Naive B cell (primary cell): ENCODE results near the gene FSCN2. TPM values are rescaled to one million over a fixed set of nuclear protein-coding genes. Genes with fewer than 3 reads are reported as not detected.

ENCODE experiments used
- ATAC-seq, 2 donors: fragments of 150-1000 bp; cut with Tn5 transposase; 2 replicates each; pipeline ENCODE4 v1.10.0; 2021; ENCODE audit warnings: low read depth in 2 of 2, mild to moderate bottlenecking in 2 of 2, moderate library complexity in 2 of 2
- DNase-seq: peaks from one replicate; pipeline ENCODE4 v3.0.0; 2022
- H3K27ac Mint-ChIP-seq, 6 donors: one replicate each; pipeline ENCODE4 v1.8.0; 2020 to 2022; ENCODE audit warnings: mild to moderate bottlenecking in 6 of 6, mixed read lengths in 6 of 6, moderate library complexity in 5 of 6, inconsistent platforms in 2 of 6
- H3K27me3 Mint-ChIP-seq, 3 donors: one replicate each; pipeline ENCODE4 v1.8.0; 2021 to 2022; ENCODE audit warnings: mixed read lengths in 3 of 3, mild to moderate bottlenecking in 1 of 3
- H3K36me3 Mint-ChIP-seq, 2 donors: one replicate each; pipeline ENCODE4 v1.8.0; 2020 to 2022; ENCODE audit warnings: mixed read lengths in 2 of 2, inconsistent platforms in 1 of 2, mild to moderate bottlenecking in 1 of 2
- H3K4me1 Mint-ChIP-seq, 3 donors: one replicate each; pipeline ENCODE4 v1.8.0; 2020 to 2022; ENCODE audit warnings: mixed read lengths in 3 of 3, inconsistent platforms in 1 of 3, mild to moderate bottlenecking in 1 of 3, moderate library complexity in 1 of 3
- H3K4me3 Mint-ChIP-seq, 8 donors: one replicate each; pipeline ENCODE4 v1.8.0; 2020 to 2022; ENCODE audit warnings: mild to moderate bottlenecking in 8 of 8, mixed read lengths in 8 of 8, moderate library complexity in 8 of 8, inconsistent platforms in 2 of 8
- H3K9me3 Mint-ChIP-seq, 7 donors: one replicate each; pipeline ENCODE4 v1.8.0; 2020 to 2022; ENCODE audit warnings: mixed read lengths in 7 of 7, mild to moderate bottlenecking in 5 of 7, inconsistent platforms in 2 of 7, moderate library complexity in 1 of 7
- polyA plus RNA-seq, 6 donors: library from polyadenylated mRNA; unstranded; fragments of 300-500 nt; fragmentation: Illumina TruSeq; gene quantifications; one replicate each; pipeline ENCODE4 v1.2.3, GENCODE V29; 2021; ENCODE audit warnings: low read depth in 6 of 6

FSCN2 gene
- polyA plus RNA-seq, 6 donors from 2014 or later = 0.17 to 0.59 (median 0.39) TPM; not detected in 1

- no peak for ATAC-seq
- peaks cover 12 to 44% (median 41%) of the 10 kb centered on the region in 3 donors for H3K4me1 Mint-ChIP-seq
- H3K36me3 Mint-ChIP-seq = no peaks in the 10 kb centered on the region
- H3K9me3 Mint-ChIP-seq = no peaks in the 10 kb centered on the region
- no peaks in the 10 kb centered on the region for H3K27me3 Mint-ChIP-seq
- peak overlapping the region in 3 of 6 donors; percentile 95 to 99 (median 96) for H3K27ac Mint-ChIP-seq
- H3K4me3 Mint-ChIP-seq = peak overlapping the region; percentile 93 to 97 (median 96)
- no peak for DNase-seq
These were observed 9.3 kb upstream of the FSCN2 start for GRCh38 chr17:81518785-81519283.

GRCh38 chr17:81519284-81520020 is 8.7 kb upstream of the FSCN2 start:
- H3K27me3 Mint-ChIP-seq = no peaks in the 10 kb centered on the region
- H3K4me3 Mint-ChIP-seq = peak overlapping the region; percentile 58 to 96 (median 84)
- peak overlapping the region in 3 of 6 donors; percentile 38 to 76 (median 60) for H3K27ac Mint-ChIP-seq
- no peaks in the 10 kb centered on the region for H3K9me3 Mint-ChIP-seq
- H3K4me1 Mint-ChIP-seq = peaks cover 12 to 44% (median 41%) of the 10 kb centered on the region in 3 donors
- H3K36me3 Mint-ChIP-seq = no peaks in the 10 kb centered on the region
- DNase-seq (peak; percentile 72), ATAC-seq (peak; percentile 35 to 43)

- no peaks in the 10 kb centered on the region for H3K36me3 Mint-ChIP-seq
- H3K4me3 Mint-ChIP-seq = peak overlapping the region; percentile 25 to 96 (median 76)
- H3K27me3 Mint-ChIP-seq = no peaks in the 10 kb centered on the region
- ATAC-seq = no peak
- DNase-seq = no peak
- H3K4me1 Mint-ChIP-seq = peaks cover 12 to 44% (median 41%) of the 10 kb centered on the region in 3 donors
- no peaks in the 10 kb centered on the region for H3K9me3 Mint-ChIP-seq
- H3K27ac Mint-ChIP-seq = peak overlapping the region in 3 of 6 donors; percentile 10 to 82 (median 52)
These were observed 7.9 kb upstream of the FSCN2 start for GRCh38 chr17:81520021-81520901.

GRCh38 chr17:81522491-81523401 is 5.4 kb upstream of the FSCN2 start:
- DNase-seq (no peak), ATAC-seq (peak in 1 of 2 donors; percentile 32)
- no peaks in the 10 kb centered on the region for H3K36me3 Mint-ChIP-seq
- H3K4me3 Mint-ChIP-seq = peak overlapping the region in 2 of 8 donors; percentile 21 to 41
- peaks cover 0 to 8% (median 0%) of the 10 kb centered on the region in 3 donors for H3K27me3 Mint-ChIP-seq
- no peak overlapping the region for H3K27ac Mint-ChIP-seq
- peaks cover 12 to 30% (median 23%) of the 10 kb centered on the region in 3 donors for H3K4me1 Mint-ChIP-seq
- H3K9me3 Mint-ChIP-seq = no peaks in the 10 kb centered on the region

GRCh38 chr17:81523402-81524038 is 4.7 kb upstream of the FSCN2 start:
- H3K4me1 Mint-ChIP-seq = peaks cover 7 to 22% (median 16%) of the 10 kb centered on the region in 3 donors
- H3K4me3 Mint-ChIP-seq = peak overlapping the region in 1 of 8 donors; percentile 18
- DNase-seq (no peak), ATAC-seq (no peak)
- peaks cover 0 to 9% (median 0%) of the 10 kb centered on the region in 3 donors for H3K27me3 Mint-ChIP-seq
- no peaks in the 10 kb centered on the region for H3K9me3 Mint-ChIP-seq
- H3K27ac Mint-ChIP-seq = peak overlapping the region in 1 of 6 donors; percentile 81
- H3K36me3 Mint-ChIP-seq = no peaks in the 10 kb centered on the region

GRCh38 chr17:81524039-81524864 is 3.9 kb upstream of the FSCN2 start:
- peaks cover 7 to 22% (median 14%) of the 10 kb centered on the region in 3 donors for H3K4me1 Mint-ChIP-seq
- DNase-seq = no peak

GRCh38 chr17:81524865-81525159 is 3.4 kb upstream of the FSCN2 start:
- Mint-ChIP-seq H3K36me3 (no peaks in the 10 kb centered on the region), H3K27me3 (peaks cover 0 to 9% (median 0%) of the 10 kb centered on the region in 3 donors), H3K27ac (no peak overlapping the region), H3K4me3 (no peak overlapping the region), H3K4me1 (peaks cover 7 to 20% (median 14%) of the 10 kb centered on the region in 3 donors), H3K9me3 (no peaks in the 10 kb centered on the region)
- no peak for ATAC-seq
- no peak for DNase-seq

More at GRCh38 chr17:81524039-81524864, 3.9 kb upstream of the FSCN2 start:
- Mint-ChIP-seq H3K27ac (peak overlapping the region in 1 of 6 donors; percentile 22), H3K9me3 (no peaks in the 10 kb centered on the region), H3K36me3 (no peaks in the 10 kb centered on the region), H3K4me3 (no peak overlapping the region), H3K27me3 (peaks cover 0 to 9% (median 0%) of the 10 kb centered on the region in 3 donors)
- ATAC-seq = no peak

- H3K9me3 Mint-ChIP-seq = no peaks in the 10 kb centered on the region
These were observed 1.3 kb upstream of the FSCN2 start for GRCh38 chr17:81526662-81527571.

GRCh38 chr17:81528384-81528650 is 140 bp downstream of the FSCN2 start:
- Mint-ChIP-seq H3K4me3 (no peak overlapping the region), H3K27me3 (peaks cover 0 to 9% (median 0%) of the 10 kb centered on the region in 3 donors), H3K9me3 (no peaks in the 10 kb centered on the region), H3K4me1 (peaks cover 0 to 5% (median 1%) of the 10 kb centered on the region in 3 donors), H3K27ac (no peak overlapping the region), H3K36me3 (no peaks in the 10 kb centered on the region)
- DNase-seq = no peak
- no peak for ATAC-seq

More at GRCh38 chr17:81526662-81527571, 1.3 kb upstream of the FSCN2 start:
- peaks cover 0 to 9% (median 0%) of the 10 kb centered on the region in 3 donors for H3K27me3 Mint-ChIP-seq
- no peak for ATAC-seq
- H3K36me3 Mint-ChIP-seq = no peaks in the 10 kb centered on the region
- peak overlapping the region in 1 of 6 donors; percentile 37 for H3K27ac Mint-ChIP-seq
- no peak overlapping the region for H3K4me3 Mint-ChIP-seq
- peaks cover 3 to 11% (median 5%) of the 10 kb centered on the region in 3 donors for H3K4me1 Mint-ChIP-seq
- DNase-seq = no peak

- Mint-ChIP-seq H3K4me1 (peaks cover 0 to 8% (median 0%) of the 10 kb centered on the region in 3 donors), H3K4me3 (no peak overlapping the region)
These were observed 667 bp downstream of the FSCN2 start for GRCh38 chr17:81528651-81529436.

More at GRCh38 chr17:81528651-81529436, 667 bp downstream of the FSCN2 start:
- Mint-ChIP-seq H3K36me3 (no peaks in the 10 kb centered on the region), H3K27ac (no peak overlapping the region), H3K9me3 (no peaks in the 10 kb centered on the region), H3K27me3 (peaks cover 0 to 9% (median 0%) of the 10 kb centered on the region in 3 donors)
- ATAC-seq = no peak
- DNase-seq = no peak
